RWPE2 (cell line): ENCODE results near the gene CSGALNACT2.
A peak's percentile ranks its signal among the peaks of the same experiment; 100 is the strongest.

Experiments
- ATAC-seq: fragments of 200-7000 bp; cut with Tn5 transposase; 3 replicates; pipeline ENCODE4 v1.9.1; 2021; ENCODE audit warnings: low read depth
- DNase-seq: peaks from one replicate; pipeline ENCODE4 v3.0.0-alpha.2; 2020; ENCODE audit warnings: low spot score
- H3K27ac ChIP-seq: fragments of 450-650 bp; 2 replicates; pipeline ENCODE4 v1.5.1; 2017; ENCODE audit warnings: mild to moderate bottlenecking; ENCODE audit not compliant: poor library complexity, severe bottlenecking
- H3K27me3 ChIP-seq: fragments of 250-450 bp; sonication (Bioruptor Pico); 2 replicates; pipeline ENCODE4 v1.5.1; 2021; ENCODE audit warnings: mild to moderate bottlenecking, moderate library complexity; ENCODE audit not compliant: insufficient read depth, poor library complexity, severe bottlenecking
- H3K36me3 ChIP-seq: fragments of 250-450 bp; sonication (Bioruptor Pico); 2 replicates; pipeline ENCODE4 v1.5.1; 2020; ENCODE audit warnings: low read depth, mild to moderate bottlenecking, moderate library complexity
- H3K4me1 ChIP-seq: fragments of 250-450 bp; sonication (Bioruptor Pico); 2 replicates; pipeline ENCODE4 v1.5.1; 2021; ENCODE audit warnings: mild to moderate bottlenecking, moderate library complexity; ENCODE audit not compliant: insufficient read depth, poor library complexity, severe bottlenecking
- H3K4me3 ChIP-seq: fragments of 250-450 bp; sonication (Bioruptor Pico); 2 replicates; pipeline ENCODE4 v1.5.1; 2021; ENCODE audit warnings: mild to moderate bottlenecking, moderate library complexity; ENCODE audit not compliant: severe bottlenecking
- H3K9me3 ChIP-seq: fragments of 250-450 bp; sonication (Bioruptor Pico); 2 replicates; pipeline ENCODE4 v1.5.1; 2021; ENCODE audit warnings: mild to moderate bottlenecking, moderate library complexity; ENCODE audit not compliant: severe bottlenecking
- CTCF ChIP-seq: fragments of 450-650 bp; IDR thresholded peaks from one replicate; pipeline ENCODE4 v1.5.1; 2017; ENCODE audit warnings: mild to moderate bottlenecking, moderate library complexity; ENCODE audit not compliant: poor library complexity, severe bottlenecking

CSGALNACT2 gene

GRCh38 chr10:43194859-43195258 lies 56.6 kb downstream of the CSGALNACT2 start:
- no peaks in the 10 kb centered on the region for H3K27me3 ChIP-seq
- ATAC-seq (no peak), DNase-seq (no peak)
- TF ChIP-seq CTCF: no peak
- H3K36me3 ChIP-seq: no peaks in the 10 kb centered on the region
- no peak overlapping the region for H3K4me3 ChIP-seq
- no peaks in the 10 kb centered on the region for H3K4me1 ChIP-seq
- no peak overlapping the region for H3K27ac ChIP-seq
- no peaks in the 10 kb centered on the region for H3K9me3 ChIP-seq

GRCh38 chr10:43195557-43195956 lies 57.3 kb downstream of the CSGALNACT2 start:
- no peaks in the 10 kb centered on the region for H3K27me3 ChIP-seq
- H3K9me3 ChIP-seq: no peaks in the 10 kb centered on the region
- ATAC-seq (no peak), DNase-seq (peak; percentile 24)
- no peak overlapping the region for H3K27ac ChIP-seq
- no peak overlapping the region for H3K4me3 ChIP-seq
- H3K4me1 ChIP-seq: no peaks in the 10 kb centered on the region
- TF ChIP-seq CTCF: no peak
- H3K36me3 ChIP-seq: no peaks in the 10 kb centered on the region

GRCh38 chr10:43196131-43196980 lies 58.1 kb downstream of the CSGALNACT2 start:
- Histone ChIP-seq H3K9me3 (no peaks in the 10 kb centered on the region), H3K36me3 (no peaks in the 10 kb centered on the region)

GRCh38 chr10:43196981-43197833 lies 59.0 kb downstream of the CSGALNACT2 start:
- Histone ChIP-seq H3K27ac (no peak overlapping the region), H3K4me3 (no peak overlapping the region), H3K9me3 (no peaks in the 10 kb centered on the region), H3K36me3 (no peaks in the 10 kb centered on the region), H3K4me1 (no peaks in the 10 kb centered on the region), H3K27me3 (no peaks in the 10 kb centered on the region)
- ATAC-seq (no peak), DNase-seq (peak; percentile 48)
- no peak for TF ChIP-seq CTCF

More at GRCh38 chr10:43196131-43196980, 58.1 kb downstream of the CSGALNACT2 start:
- H3K27me3 ChIP-seq: no peaks in the 10 kb centered on the region
- no peak for ATAC-seq
- H3K4me3 ChIP-seq: no peak overlapping the region
- H3K4me1 ChIP-seq: no peaks in the 10 kb centered on the region
- TF ChIP-seq CTCF: no peak
- DNase-seq: peak; percentile 51
- H3K27ac ChIP-seq: no peak overlapping the region
